ENCODE measurements around the gene LIMK1.

The LIMK1 gene

GRCh38 chr7:74040101-74040790 lies 43.4 kb upstream of the LIMK1 start:
- H3K36me3 ChIP-seq (replicated peaks in 1 of 2; ENCODE audit: control insufficient read depth in 2 of 2, insufficient read depth in 2 of 2, low read length in 2 of 2), result no peaks in the 10 kb centered on the region
- H2AFZ ChIP-seq (ENCODE audit: low read length), result peak overlapping the region; percentile 41
- H3K18ac ChIP-seq (ENCODE audit: low read length), result peak overlapping the region; percentile 11
- no peak overlapping the region for H3K23ac ChIP-seq (ENCODE audit: low read depth, low read length, poor library complexity)
- no peaks in the 10 kb centered on the region for H3K79me1 ChIP-seq (ENCODE audit: low read depth, low read length)
- peaks cover 0 to 19% (median 2%) of the 10 kb centered on the region in 3 experiments for H3K27me3 ChIP-seq (ENCODE audit: control insufficient read depth in 3 of 3, insufficient read depth in 3 of 3, low read depth in 1 of 3, low read length in 3 of 3)
- H3K9me3 ChIP-seq (replicated peaks in 1 of 2; ENCODE audit: control insufficient read depth in 2 of 2, insufficient read depth in 1 of 2, low read depth in 1 of 2, low read length in 2 of 2), result no peaks in the 10 kb centered on the region
- no peak overlapping the region for H3K27ac ChIP-seq (replicated peaks; ENCODE audit: low read length)
- H3K4me3 ChIP-seq (ENCODE audit: low read length in 2 of 2), result no peak overlapping the region
- no peak overlapping the region for H2AK5ac ChIP-seq (ENCODE audit: low read depth, low read length)
- no peak overlapping the region for H2BK5ac ChIP-seq (ENCODE audit: low read length)
- H2BK15ac ChIP-seq (ENCODE audit: low read length), result peak overlapping the region; percentile 14
- no peak overlapping the region for H3K14ac ChIP-seq (ENCODE audit: low read length)
- DNase-seq (ENCODE audit: low spot score), result no peak
- H2BK120ac ChIP-seq (ENCODE audit: low read depth, low read length), result no peak overlapping the region
- H3K4me2 ChIP-seq (ENCODE audit: insufficient read depth, low read length, poor library complexity, severe bottlenecking), result no peak overlapping the region
- no peak overlapping the region for H4K91ac ChIP-seq (ENCODE audit: low read depth, low read length, poor library complexity)
- no CpG with 5 or more reads among the region's 13 CpGs for WGBS, 2 donors (ENCODE audit: extremely low coverage in 2 of 2, insufficient read length in 2 of 2, insufficient replicate concordance in 1 of 2)
- H2BK12ac ChIP-seq (ENCODE audit: low read length), result no peak overlapping the region
- no peak overlapping the region for H3K9ac ChIP-seq (ENCODE audit: low read depth, low read length, poor library complexity)
- peaks cover 13% of the 10 kb centered on the region in 2 donors for H3K4me1 ChIP-seq (ENCODE audit: control insufficient read depth in 2 of 2, insufficient read depth in 1 of 2, low read depth in 1 of 2, low read length in 2 of 2)
- H4K8ac ChIP-seq (ENCODE audit: low read depth, low read length), result no peak overlapping the region
- no peak overlapping the region for H3K4ac ChIP-seq (ENCODE audit: low read length)

- no peak overlapping the region for H3K18ac ChIP-seq (ENCODE audit: low read length)
- no peak overlapping the region for H2AK5ac ChIP-seq (ENCODE audit: low read depth, low read length)
- H2BK12ac ChIP-seq (ENCODE audit: low read length), result no peak overlapping the region
- H3K4ac ChIP-seq (ENCODE audit: low read length), result no peak overlapping the region
- peaks cover 0 to 19% (median 2%) of the 10 kb centered on the region in 3 experiments for H3K27me3 ChIP-seq (ENCODE audit: control insufficient read depth in 3 of 3, insufficient read depth in 3 of 3, low read depth in 1 of 3, low read length in 3 of 3)
- no peak overlapping the region for H4K91ac ChIP-seq (ENCODE audit: low read depth, low read length, poor library complexity)
- no peak overlapping the region for H2BK5ac ChIP-seq (ENCODE audit: low read length)
- no peak overlapping the region for H2BK120ac ChIP-seq (ENCODE audit: low read depth, low read length)
- no CpG with 5 or more reads among the region's 12 CpGs for WGBS, 2 donors (ENCODE audit: extremely low coverage in 2 of 2, insufficient read length in 2 of 2, insufficient replicate concordance in 1 of 2)
- H2BK15ac ChIP-seq (ENCODE audit: low read length), result peak overlapping the region; percentile 14
- no peak for DNase-seq (ENCODE audit: low spot score)
- no peak overlapping the region for H3K4me2 ChIP-seq (ENCODE audit: insufficient read depth, low read length, poor library complexity, severe bottlenecking)
- no peak overlapping the region for H2AFZ ChIP-seq (ENCODE audit: low read length)
- no peak overlapping the region for H4K8ac ChIP-seq (ENCODE audit: low read depth, low read length)
- H3K9ac ChIP-seq (ENCODE audit: low read depth, low read length, poor library complexity), result no peak overlapping the region
- no peak overlapping the region for H3K27ac ChIP-seq (replicated peaks; ENCODE audit: low read length)
- H3K4me3 ChIP-seq (ENCODE audit: low read length in 2 of 2), result no peak overlapping the region
- no peak overlapping the region for H3K14ac ChIP-seq (ENCODE audit: low read length)
- no peaks in the 10 kb centered on the region for H3K36me3 ChIP-seq (replicated peaks in 1 of 2; ENCODE audit: control insufficient read depth in 2 of 2, insufficient read depth in 2 of 2, low read length in 2 of 2)
- H3K4me1 ChIP-seq (ENCODE audit: control insufficient read depth in 2 of 2, insufficient read depth in 1 of 2, low read depth in 1 of 2, low read length in 2 of 2), result peaks cover 13% of the 10 kb centered on the region in 2 donors
- no peaks in the 10 kb centered on the region for H3K79me1 ChIP-seq (ENCODE audit: low read depth, low read length)
- H3K9me3 ChIP-seq (replicated peaks in 1 of 2; ENCODE audit: control insufficient read depth in 2 of 2, insufficient read depth in 1 of 2, low read depth in 1 of 2, low read length in 2 of 2), result no peaks in the 10 kb centered on the region
- H3K23ac ChIP-seq (ENCODE audit: low read depth, low read length, poor library complexity), result no peak overlapping the region
These were observed 42.6 kb upstream of the LIMK1 start for GRCh38 chr7:74040791-74041520.

GRCh38 chr7:74042746-74043522 lies 40.7 kb upstream of the LIMK1 start:
- no peak overlapping the region for H3K4me2 ChIP-seq (ENCODE audit: insufficient read depth, low read length, poor library complexity, severe bottlenecking)
- DNase-seq (ENCODE audit: low spot score), result no peak

More at GRCh38 chr7:74042746-74043522, 40.7 kb upstream of the LIMK1 start:
- H2AFZ ChIP-seq (ENCODE audit: low read length), result peak overlapping the region; percentile 77
- no peak overlapping the region for H4K91ac ChIP-seq (ENCODE audit: low read depth, low read length, poor library complexity)
- H3K36me3 ChIP-seq (replicated peaks in 1 of 2; ENCODE audit: control insufficient read depth in 2 of 2, insufficient read depth in 2 of 2, low read length in 2 of 2), result no peaks in the 10 kb centered on the region
- H2BK120ac ChIP-seq (ENCODE audit: low read depth, low read length), result peak overlapping the region; percentile 9
- peak overlapping the region; percentile 59 for H3K14ac ChIP-seq (ENCODE audit: low read length)
- H3K79me1 ChIP-seq (ENCODE audit: low read depth, low read length), result peaks cover 1% of the 10 kb centered on the region
- H3K9me3 ChIP-seq (replicated peaks in 1 of 2; ENCODE audit: control insufficient read depth in 2 of 2, insufficient read depth in 1 of 2, low read depth in 1 of 2, low read length in 2 of 2), result no peaks in the 10 kb centered on the region
- H3K4me3 ChIP-seq (ENCODE audit: low read length in 2 of 2), result no peak overlapping the region
- H2BK15ac ChIP-seq (ENCODE audit: low read length), result peak overlapping the region; percentile 86
- H2AK5ac ChIP-seq (ENCODE audit: low read depth, low read length), result peak overlapping the region; percentile 77
- no peak overlapping the region for H4K8ac ChIP-seq (ENCODE audit: low read depth, low read length)
- peak overlapping the region; percentile 34 for H3K23ac ChIP-seq (ENCODE audit: low read depth, low read length, poor library complexity)
- peaks cover 13% of the 10 kb centered on the region in 2 donors for H3K4me1 ChIP-seq (ENCODE audit: control insufficient read depth in 2 of 2, insufficient read depth in 1 of 2, low read depth in 1 of 2, low read length in 2 of 2)
- H3K4ac ChIP-seq (ENCODE audit: low read length), result no peak overlapping the region
- no peak overlapping the region for H2BK5ac ChIP-seq (ENCODE audit: low read length)
- H3K18ac ChIP-seq (ENCODE audit: low read length), result peak overlapping the region; percentile 93
- no peak overlapping the region for H3K27ac ChIP-seq (replicated peaks; ENCODE audit: low read length)
- WGBS, 2 donors (ENCODE audit: extremely low coverage in 2 of 2, insufficient read length in 2 of 2, insufficient replicate concordance in 1 of 2), result no CpG with 5 or more reads among the region's 24 CpGs
- H2BK12ac ChIP-seq (ENCODE audit: low read length), result peak overlapping the region; percentile 93
- H3K27me3 ChIP-seq (ENCODE audit: control insufficient read depth in 3 of 3, insufficient read depth in 3 of 3, low read depth in 1 of 3, low read length in 3 of 3), result peaks cover 0 to 19% (median 2%) of the 10 kb centered on the region in 3 experiments
- H3K9ac ChIP-seq (ENCODE audit: low read depth, low read length, poor library complexity), result no peak overlapping the region
